Neural progenitor cell (in vitro differentiated cells): ENCODE measurements around the gene DCDC2.

Experiments
- EZH2 ChIP-seq: fragments of 200-600 bp; sonication (generic); IDR thresholded peaks from 2 replicates; pipeline ENCODE4 v1.6.1; 2017; ENCODE audit warnings: antibody characterized with exemption, mild to moderate bottlenecking, moderate library complexity
- TF ChIP-seq, protein P1 (sequence below): fragments of 200-600 bp; sonication (generic); IDR thresholded peaks from 2 replicates; pipeline ENCODE4 v1.5.1; 2017; ENCODE audit warnings: antibody characterized with exemption, mild to moderate bottlenecking

DNA sequence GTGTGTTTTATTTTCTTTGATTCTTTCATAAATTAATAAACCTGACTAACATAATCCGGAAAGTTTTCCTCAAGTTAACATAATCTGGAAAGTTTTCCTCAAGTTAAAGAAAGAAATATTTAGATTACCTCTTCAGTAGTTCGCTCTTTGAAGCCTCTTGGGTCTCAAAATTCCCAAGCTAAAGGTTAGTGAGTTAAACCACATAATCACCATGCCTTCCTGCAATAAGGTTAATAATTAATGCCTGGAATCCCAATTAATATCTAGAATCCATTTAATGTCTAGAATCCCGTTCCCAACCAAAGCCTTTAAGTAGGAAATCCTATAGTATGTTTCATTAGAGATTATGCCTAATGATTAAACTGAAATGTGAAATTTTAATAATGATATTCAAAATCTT lies 12.9 kb downstream of the DCDC2 start:
- TF ChIP-seq EZH2, result no peak
- TF ChIP-seq, protein P1, sequence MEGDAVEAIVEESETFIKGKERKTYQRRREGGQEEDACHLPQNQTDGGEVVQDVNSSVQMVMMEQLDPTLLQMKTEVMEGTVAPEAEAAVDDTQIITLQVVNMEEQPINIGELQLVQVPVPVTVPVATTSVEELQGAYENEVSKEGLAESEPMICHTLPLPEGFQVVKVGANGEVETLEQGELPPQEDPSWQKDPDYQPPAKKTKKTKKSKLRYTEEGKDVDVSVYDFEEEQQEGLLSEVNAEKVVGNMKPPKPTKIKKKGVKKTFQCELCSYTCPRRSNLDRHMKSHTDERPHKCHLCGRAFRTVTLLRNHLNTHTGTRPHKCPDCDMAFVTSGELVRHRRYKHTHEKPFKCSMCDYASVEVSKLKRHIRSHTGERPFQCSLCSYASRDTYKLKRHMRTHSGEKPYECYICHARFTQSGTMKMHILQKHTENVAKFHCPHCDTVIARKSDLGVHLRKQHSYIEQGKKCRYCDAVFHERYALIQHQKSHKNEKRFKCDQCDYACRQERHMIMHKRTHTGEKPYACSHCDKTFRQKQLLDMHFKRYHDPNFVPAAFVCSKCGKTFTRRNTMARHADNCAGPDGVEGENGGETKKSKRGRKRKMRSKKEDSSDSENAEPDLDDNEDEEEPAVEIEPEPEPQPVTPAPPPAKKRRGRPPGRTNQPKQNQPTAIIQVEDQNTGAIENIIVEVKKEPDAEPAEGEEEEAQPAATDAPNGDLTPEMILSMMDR, result no peak
